NCI-H748 treated with DMSO at 0.1 percent for 48 hours (cell line): Measurements from ENCODE around the gene MUTYH.
A peak's percentile ranks its signal among the peaks of the same experiment; 100 is the strongest.
"Not testable (repeated sequence)": the region's sequence is repeated elsewhere in the genome, so short reads cannot be mapped to it uniquely, and the experiment has no call there.

Source experiments
- DNase-seq: peaks from one replicate; lab custom pipeline; 2025; lab: John Stamatoyannopoulos, UW

MUTYH gene

DNA sequence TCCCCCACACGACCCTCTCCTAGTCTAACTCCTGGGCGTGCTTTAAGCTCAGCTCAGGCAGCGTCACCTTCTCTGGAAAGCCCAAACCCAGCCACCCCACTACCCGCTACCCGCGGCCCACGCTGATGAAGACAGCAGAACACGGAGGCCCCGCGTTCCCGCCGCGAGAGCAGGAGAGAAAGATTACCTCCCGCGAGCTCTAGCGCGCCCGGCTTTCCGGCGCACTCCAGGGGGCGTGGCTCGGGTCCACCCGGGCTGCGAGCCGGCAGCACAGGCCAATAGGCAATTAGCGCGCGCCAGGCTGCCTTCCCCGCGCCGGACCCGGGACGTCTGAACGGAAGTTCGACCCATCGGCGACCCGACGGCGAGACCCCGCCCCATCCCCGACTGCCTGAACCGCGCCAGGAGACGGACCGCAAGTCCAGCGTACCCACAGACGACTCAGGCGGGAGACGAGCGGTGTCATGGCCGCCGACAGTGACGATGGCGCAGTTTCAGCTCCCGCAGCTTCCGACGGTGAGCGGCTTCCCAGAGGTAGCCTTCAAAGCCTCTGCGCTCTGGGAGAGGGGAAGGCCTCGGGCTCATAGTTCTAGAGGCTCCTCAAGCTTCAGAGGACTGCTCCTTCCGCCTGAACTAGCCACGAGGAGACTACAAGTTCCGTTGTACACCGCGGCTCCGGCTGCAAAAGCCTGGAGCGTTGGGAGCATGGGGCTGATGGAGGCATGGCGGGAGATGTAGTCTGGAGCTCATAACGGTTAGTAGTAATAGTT is at the start of gene MUTYH, which contains the start of gene TOE1:
TSS of gene MUTYH (minus strand) at position 652 of the 770 bp plus-strand sequence. CDS start 5,935 bp downstream, outside the sequence.
TSS of gene TOE1 (plus strand) at position 382 of the 770 bp plus-strand sequence. CDS start at position 465, 83 bp downstream.
- DNase-seq, result peak; percentile 85

DNA sequence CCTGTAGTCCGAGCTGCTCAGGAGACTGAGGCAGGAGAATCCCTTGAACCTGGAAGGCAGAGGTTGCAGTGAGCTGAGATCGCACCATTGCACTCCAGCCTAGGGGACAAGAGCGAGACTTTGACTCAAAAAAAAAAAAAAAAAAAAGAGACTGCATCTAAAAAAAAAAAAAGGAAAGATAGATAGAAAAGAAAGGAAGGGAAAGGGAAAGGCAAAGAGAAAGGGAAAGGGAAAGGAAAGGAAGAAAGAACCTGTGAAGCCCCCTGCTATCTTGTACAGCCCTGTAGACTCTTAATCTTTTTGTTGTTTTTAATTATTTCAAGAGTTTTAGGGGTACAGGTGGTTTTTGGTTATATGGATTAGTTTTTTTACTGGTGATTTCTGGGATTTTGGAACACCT is 46.0 kb upstream of the MUTYH start:
- DNase-seq, result no peak

DNA sequence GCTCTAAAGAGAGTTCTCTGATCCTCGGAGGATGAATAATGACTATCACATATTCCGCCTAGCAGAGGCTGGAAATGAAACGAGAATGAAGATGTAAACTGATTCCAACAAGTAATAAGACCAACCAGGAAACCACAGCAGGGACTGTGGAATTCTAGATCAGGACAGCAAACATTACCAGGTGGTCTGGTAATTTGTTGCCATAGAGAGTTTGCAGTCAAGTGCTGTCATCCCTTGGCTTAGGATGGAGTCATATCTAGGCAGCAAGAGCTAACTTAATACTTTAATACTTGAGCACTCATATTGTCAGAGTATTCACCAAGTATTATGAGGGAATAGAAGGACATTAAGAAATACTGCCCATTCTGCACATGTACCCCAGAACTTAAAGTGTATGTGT is 45.1 kb upstream of the MUTYH start:
- peak; percentile 6 for DNase-seq

DNA sequence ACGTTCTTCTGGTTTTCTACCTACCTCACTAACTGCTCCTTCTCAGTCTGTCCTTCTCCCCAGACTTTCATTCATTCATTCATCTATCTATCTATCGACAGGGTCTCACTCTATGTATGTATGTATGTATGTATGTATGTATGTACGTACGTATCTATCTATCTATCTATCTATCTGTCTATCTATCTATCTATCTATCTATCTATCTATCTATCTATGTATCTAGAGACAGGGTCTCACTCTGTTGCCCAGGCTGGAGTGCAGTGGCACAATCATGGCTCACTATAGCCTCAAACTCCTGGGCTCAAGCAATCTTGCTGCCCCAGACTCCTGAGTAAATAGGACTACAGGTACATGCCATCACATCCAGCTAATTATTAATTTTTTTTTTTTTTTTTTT is 44.0 kb upstream of the MUTYH start:
- not testable (repeated sequence) for DNase-seq

DNA sequence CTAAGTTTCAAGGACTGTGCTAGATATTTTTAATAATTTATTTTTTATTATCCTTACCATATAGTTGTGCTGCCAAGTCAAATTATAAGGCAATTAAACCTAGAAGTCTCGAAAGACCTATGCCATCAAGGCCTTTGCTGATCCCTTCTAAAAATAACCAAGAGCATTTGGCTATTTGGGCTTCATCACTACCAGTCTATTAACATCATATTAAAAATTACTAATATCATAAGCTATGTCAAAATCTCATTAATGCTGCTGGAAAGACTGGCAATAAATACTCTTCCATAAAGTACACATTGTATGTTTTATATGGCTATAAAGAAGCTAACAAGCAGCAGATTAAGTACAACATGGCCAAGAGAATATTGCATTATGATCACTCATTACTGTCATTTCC is 43.0 kb upstream of the MUTYH start:
- DNase-seq, result no peak

DNA sequence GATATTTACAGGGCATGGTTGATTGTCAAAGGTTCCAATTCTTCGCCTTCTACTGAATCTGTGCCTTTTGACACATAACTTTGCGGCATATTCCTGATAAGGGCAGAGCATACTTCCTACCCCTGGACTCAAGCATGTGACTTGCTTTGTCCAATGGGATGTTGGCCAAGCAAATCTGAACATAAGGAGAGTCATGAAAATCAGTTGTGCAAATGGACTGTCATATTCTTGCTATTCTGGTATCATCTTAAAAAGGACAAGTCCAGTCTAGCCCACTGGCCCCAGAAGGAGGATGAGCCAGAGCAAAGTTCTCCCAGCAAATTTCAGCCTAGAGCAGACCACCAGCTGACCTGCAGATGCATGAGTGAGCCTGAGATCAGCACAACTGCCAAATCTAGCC is 41.0 kb upstream of the MUTYH start:
- no peak for DNase-seq

DNA sequence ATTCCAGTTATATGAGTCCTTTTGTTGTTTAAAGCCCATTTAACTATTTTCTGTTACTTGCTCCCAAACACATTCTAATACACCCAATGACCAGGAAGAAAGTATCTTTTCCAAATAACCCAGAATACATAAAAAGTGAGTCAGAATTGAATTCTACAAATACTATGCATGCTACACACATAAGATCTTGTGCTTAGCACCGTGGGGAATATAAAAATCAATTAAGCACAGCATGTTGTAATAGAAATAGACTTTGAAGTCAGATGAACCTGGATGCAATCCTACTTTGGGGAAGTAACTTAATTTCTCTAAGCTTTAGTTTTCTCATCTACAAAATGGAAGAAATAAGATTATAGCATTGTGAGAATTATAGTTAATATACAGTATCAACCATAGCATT is 40.5 kb upstream of the MUTYH start:
- DNase-seq, result no peak

DNA sequence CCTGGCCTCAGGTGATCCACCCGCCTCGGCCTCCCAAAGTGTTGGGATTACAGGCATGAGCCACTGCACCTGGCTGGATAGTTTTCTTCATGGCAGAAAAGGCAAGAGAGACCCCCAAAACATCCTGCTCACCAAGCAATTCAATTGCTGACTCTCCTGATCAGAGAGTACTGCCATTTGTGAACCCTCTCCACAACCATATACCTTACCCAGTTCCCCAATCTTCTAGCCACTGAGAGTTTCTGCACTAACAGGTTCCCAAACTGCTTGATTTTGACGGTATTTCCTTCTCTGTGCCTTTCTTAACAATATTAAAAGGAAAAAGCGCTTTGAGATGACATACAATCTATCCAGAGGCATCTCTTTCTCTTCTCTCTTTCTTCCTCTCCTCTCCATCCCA is 39.9 kb upstream of the MUTYH start:
- no peak for DNase-seq

DNA sequence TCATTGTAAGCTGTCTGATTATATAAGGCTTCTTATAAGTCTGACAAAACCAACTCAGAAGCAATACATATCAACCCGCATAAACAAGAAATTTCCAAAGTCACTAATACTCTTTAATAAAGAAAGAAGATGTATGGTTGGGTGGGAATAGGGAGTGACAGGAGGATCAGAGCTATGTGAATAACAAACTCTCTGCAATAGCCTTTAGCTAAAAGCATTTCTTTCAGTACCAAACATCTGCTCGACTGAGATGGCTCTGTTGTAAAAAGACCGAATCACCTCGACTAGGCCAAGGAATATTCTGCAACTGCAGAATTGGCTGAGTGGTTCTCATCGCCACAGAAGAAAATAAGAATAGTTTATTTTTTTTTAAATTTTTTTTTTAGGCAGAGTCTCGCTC is 39.3 kb upstream of the MUTYH start:
- DNase-seq, result no peak

DNA sequence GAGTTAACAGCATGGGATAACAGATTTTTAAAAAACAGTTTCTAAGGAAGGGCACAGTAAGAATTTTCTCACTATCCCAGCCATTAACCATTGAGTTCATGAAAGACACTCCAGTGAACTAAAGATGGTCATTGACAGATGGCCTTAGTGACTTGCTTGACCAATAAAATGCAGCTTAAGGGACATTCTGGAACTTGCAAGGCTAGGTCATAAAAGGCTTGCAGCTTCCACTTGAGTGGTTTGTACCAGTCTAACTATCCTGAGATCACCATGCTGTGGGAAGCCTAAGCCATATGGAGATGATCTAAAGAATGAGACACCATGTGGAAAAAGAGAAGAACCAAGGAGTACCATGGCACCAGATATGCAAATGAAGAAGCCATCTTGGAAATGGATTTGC is 37.9 kb upstream of the MUTYH start:
- DNase-seq, result no peak

DNA sequence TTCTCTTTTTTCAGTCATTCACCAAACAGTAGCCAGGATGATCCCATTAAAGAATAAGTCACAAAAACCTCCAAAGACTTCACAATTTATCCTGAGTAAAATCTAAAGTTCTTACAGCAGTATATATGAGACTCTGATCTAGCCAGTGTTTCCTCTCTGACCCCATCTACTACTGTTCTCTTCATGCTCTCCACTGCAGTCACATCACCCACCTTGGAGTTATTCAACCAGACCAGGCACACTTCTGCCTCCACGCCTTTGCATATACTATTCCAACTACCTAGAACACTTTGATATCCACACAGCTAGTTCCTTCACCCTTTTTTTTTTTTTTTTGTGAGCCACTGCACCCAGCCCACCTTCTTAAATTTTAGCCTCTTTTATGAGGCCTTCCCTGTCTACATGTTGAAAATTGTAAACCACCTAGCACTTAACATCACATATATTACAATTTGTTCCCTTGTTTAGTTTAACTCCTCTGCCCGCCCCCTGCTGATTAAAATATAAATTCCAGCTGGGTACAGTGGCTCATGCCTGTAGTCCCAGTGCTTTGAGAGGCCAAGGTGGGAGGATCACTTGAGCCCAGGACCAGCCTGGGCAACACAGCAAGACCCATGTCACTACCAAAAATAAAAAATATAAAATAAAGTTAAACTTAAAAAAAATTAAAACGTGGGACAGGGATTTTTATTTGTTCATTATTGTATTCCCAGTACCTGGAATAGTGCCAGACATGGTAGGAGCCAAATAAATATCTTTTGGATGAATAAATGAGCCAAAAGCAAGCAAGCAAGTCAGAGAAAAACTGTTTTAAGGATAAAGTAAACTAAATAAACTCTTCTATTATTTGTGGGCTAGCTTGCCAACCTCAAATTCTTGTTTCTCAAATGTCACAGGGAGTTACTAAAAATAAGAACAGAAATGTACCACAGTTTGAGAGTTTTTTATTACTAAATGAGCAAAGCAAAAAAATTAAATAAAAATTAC is 35.2 kb upstream of the MUTYH start:
- DNase-seq, result no peak

DNA sequence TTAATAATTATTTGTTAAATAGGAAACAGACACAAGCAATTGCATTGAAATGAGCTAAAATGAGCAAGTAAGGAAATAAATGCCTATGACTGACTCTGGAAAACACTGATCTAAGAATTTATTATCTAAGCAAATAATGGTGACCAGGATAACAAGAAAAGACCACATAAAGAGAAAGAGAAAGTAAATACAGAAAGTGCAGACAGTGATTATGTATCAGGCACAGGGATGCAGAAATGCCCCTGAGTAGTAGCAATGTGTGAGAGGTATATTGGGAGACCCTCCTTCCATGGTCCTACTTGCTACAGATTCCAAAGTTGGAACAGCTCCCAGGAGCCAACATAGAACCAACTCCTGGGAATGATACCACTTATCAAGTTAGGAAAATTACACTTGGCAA is 33.3 kb upstream of the MUTYH start:
- no peak for DNase-seq

DNA sequence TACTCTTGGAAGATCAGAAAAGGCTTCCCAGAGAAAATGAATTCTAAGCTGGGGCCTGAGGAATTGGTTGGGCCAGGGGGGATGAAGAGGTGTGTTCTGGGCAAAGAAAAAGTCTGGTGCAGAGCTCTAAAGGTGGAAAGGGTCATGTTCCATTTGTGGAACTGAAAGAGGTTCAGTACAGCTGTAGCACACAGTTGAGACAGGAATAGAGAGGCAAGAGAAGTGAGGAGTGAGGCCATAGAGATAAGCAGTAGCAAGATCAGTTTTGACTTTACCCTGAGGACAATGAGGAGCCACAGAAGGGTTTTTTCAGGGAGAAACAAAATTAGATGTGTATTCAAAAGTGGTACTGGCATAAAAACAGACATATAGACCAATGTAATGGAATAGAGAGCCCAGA is 30.3 kb upstream of the MUTYH start:
- DNase-seq, result no peak

DNA sequence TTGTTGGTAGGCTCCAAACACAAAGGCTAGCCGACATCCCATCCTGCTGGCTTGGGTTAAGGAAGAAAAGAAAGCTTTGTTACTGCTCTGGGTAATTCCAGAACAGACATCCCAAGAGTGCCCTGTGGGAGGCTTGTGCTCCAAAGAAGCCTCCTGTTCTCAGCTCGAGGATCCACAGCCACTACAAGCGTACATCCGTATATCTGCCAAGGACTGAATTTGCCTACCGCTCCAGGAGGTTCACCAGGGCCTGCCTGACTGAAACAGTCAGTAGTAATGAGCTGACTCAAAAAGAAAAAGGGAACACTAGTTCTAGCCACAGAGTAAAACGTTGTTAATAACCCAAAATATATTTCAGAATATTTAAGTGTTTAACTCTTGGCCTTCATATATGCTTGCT is 24.8 kb upstream of the MUTYH start:
- no peak for DNase-seq

DNA sequence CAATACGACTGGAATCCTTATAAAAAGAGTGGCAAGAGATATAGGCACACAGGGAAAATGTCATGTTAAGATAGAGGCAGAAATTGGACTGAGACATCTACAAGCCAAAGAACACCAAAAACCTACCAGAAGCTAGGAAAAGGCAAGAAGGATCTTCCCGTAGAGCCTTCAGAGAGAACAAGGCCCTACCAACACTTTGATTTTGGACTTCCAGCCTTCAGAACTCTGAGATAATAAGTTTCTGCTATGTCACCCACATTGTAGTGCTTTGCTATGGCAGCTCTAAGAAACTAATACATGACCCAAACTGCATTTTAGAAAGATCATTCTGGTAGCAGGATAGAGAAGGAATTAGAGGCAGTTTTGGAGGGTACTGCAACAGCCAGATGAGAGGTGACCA is 24.1 kb upstream of the MUTYH start:
- DNase-seq, result no peak

DNA sequence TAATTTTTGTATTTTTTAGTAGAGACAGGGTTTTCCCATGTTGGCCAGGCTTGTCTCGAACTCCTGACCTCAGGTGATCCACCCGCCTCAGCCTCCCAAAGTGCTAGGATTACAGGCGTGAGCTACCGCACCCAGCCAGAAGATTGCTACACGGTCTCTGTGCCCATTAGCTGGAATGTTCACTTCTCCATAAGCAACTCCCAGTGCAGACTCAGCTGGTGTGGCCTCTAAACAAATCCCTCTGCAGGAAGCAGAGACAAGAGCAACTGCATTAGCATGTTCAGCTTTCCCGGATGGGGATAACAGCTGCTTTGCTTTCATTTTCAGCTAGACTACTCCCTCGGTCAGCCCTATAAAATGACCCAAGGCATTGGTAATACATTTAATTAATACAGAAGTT is 20.7 kb upstream of the MUTYH start:
- not testable (repeated sequence) for DNase-seq

DNA sequence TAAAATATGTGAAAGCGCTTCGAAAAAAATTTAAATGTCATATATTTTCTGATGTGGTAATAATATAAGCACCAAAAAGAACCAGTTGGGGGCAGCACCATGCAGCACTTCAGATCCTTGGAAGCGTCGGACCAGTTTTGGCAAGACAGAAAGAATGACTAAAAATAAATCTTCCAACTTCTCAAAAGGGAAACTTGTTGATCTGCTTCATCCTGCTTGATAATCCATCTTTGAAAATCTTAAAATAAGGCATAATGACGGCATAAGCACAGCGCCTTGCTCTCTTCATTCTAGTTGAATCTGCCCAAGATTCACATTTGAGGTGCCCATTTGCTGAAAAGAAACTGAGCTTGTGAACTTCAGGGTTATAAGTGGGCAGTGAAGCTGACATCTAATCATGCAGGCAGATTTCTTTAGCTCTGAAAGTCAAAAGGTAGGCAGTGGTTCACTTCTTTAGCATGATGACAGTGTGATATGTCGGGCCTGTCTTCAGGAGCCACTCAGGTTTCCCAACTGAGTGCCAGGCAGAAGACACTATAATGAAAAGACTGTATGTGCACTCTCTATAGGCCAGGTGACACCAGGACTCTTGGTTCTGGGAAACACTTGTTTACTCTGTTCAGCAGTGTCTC is 19.8 kb upstream of the MUTYH start:
- DNase-seq, result peak; percentile 50

DNA sequence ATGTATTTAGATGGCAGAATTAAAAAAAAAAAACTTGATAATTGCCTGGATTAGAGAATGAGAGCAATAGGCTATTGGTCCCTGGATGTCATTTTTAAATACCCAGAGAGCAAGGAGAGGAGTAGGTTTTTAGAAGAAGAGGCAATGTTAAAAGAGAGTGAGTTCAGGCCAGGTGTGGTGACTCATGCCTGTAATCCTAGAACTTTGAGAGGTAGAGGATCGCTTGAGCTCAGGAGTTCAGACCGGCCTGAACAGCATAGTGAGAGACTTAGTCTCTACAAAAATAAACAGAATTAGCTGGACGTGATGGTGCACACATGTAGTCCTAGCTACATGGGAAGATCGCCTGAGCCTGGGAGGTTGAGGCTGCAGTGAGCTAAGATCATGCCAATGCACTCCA is 15.9 kb upstream of the MUTYH start:
- DNase-seq, result no peak

DNA sequence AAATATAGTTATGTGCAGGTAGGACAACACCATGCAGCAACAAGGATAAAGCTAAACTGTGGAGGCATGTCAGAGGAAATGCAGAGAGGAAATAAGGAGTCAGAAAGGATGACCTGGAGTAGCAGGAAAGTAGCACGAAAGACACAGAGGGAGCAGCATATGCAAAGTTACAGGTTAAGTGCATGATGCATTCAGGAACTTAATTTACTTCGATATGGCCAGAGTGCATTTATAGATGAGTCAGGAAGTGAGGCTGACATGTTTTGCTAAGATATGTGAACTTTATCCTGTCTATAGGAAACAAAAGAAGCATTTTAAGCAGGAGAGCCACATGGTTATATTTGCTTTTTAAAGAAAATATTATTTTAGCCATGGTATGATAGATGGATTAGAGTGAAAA is 15.4 kb upstream of the MUTYH start:
- no peak for DNase-seq

DNA sequence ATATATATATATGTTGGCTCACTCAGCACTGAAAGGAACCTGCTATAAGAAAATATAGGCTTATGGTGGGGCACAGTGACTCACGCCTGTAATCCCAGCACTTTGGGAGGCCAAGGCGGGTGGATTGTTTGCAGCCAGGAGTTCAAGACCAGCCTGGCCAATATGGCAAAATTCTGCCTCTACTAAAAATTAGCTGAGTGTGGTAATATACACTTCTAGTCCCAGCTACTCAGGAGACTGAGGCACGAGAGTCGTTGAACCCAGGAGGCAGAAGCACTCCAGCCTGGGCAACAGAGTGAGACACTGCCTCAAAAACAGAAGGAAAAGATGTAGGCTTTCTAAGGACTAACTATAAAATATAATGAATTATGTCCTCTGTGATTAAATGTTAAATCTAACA is 14.6 kb upstream of the MUTYH start:
- DNase-seq, result no peak

DNA sequence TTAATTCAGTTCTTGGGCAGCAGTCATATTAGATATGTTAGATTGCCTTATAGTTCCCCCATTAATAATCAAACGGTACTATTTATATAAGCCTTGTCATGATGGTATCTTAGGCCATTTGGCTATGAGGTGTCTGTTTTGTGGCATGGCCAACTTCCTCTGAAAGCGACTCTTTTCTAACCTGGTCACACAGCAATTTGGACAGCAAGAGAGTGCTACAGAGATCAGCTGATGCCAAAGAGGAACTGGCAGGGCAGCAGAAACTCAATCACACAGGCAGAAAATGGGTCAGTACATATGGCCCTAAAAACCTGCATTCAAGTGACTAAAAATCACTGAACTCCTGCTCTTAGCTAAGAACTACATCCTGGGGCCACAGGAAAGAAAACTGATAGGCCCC is 13.4 kb upstream of the MUTYH start:
- no peak for DNase-seq

DNA sequence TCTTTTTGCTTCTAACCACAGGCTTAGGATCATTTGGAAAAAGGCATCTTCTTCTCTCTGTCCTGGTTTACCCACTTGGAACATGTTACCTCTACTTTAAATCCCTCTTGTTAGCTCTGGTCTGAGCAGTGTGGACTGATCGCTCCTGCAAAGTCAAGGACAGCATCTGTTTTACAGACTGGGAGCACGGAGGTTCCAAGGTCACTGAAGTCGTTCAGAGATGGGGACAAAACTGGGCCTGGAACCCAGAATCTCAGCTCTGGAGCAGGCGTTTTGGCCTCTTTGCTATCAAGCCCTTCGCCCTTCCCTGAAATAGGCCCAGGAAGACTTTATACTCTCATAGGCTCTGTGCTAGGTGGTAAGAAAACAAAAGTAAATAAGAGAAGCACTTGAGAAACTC is 11.3 kb upstream of the MUTYH start:
- DNase-seq, result no peak
